Measurements from ENCODE around the gene PRKN.

GRCh38 chr6:161745128-161745527 lies 982.4 kb downstream of the PRKN start:
- no peak for TF ChIP-seq CTCF (conservative IDR thresholded peaks at IDR 0.05; ENCODE audit: low read depth, low read length)
- no peak for TF ChIP-seq EZH2 (IDR thresholded peaks at IDR 0.05; ENCODE audit: borderline replicate concordance, low read depth, low read length, poor library complexity, severe bottlenecking)

All from A673 (cell line).